Type B pancreatic cell (in vitro differentiated cells): ENCODE data around the gene CCDC32. TPM values are rescaled to one million over a fixed set of nuclear protein-coding genes. Genes with fewer than 3 reads are reported as not detected.

ENCODE experiments used
- DNase-seq: peaks from one replicate; pipeline ENCODE4 v3.0.0; 2021; ENCODE audit warnings: mixed read lengths; ENCODE audit not compliant: unreplicated experiment; ENCODE audit errors: extremely low spot score
- H3K27ac Mint-ChIP-seq: 2 replicates; pipeline ENCODE4 v1.8.0; 2021; ENCODE audit warnings: mild to moderate bottlenecking, mixed read lengths
- H3K27me3 Mint-ChIP-seq: 2 replicates; pipeline ENCODE4 v1.8.0; 2021; ENCODE audit warnings: mixed read lengths
- H3K36me3 Mint-ChIP-seq: 2 replicates; pipeline ENCODE4 v1.8.0; 2021; ENCODE audit warnings: mixed read lengths
- H3K4me1 Mint-ChIP-seq: one replicate; pipeline ENCODE4 v1.8.0; 2021; ENCODE audit warnings: mixed read lengths; ENCODE audit not compliant: unreplicated experiment
- H3K4me3 Mint-ChIP-seq: 2 replicates; pipeline ENCODE4 v1.8.0; 2021; ENCODE audit warnings: mild to moderate bottlenecking, mixed read lengths
- H3K9me3 Mint-ChIP-seq: 2 replicates; pipeline ENCODE4 v1.8.0; 2021; ENCODE audit warnings: mixed read lengths
- CTCF ChIP-seq: fragments of 200-600 bp; sonication (generic); conservative IDR thresholded peaks from 2 replicates; pipeline ENCODE4 v1.5.0; 2021; ENCODE audit warnings: antibody characterized with exemption, mild to moderate bottlenecking
- total RNA-seq: library from RNA; stranded (reverse); gene quantifications from 2 replicates; pipeline ENCODE4 v1.2.1, GENCODE V29; 2021; ENCODE audit warnings: low replicate concordance

The CCDC32 gene
- total RNA-seq, 1 donor from 2014 or later = 18.4 TPM

GRCh38 chr15:40555876-40556275 lies 9.0 kb downstream of the CCDC32 start:
- no peak overlapping the region for H3K27ac Mint-ChIP-seq
- H3K4me3 Mint-ChIP-seq = no peak overlapping the region
- DNase-seq = no peak
- H3K27me3 Mint-ChIP-seq = no peaks in the 10 kb centered on the region
- peaks cover 28% of the 10 kb centered on the region for H3K4me1 Mint-ChIP-seq
- no peaks in the 10 kb centered on the region for H3K9me3 Mint-ChIP-seq
- H3K36me3 Mint-ChIP-seq = peaks cover 30% of the 10 kb centered on the region
- no peak for TF ChIP-seq CTCF

- H3K9me3 Mint-ChIP-seq = no peaks in the 10 kb centered on the region
- H3K4me3 Mint-ChIP-seq = no peak overlapping the region
- TF ChIP-seq CTCF = no peak
- no peaks in the 10 kb centered on the region for H3K27me3 Mint-ChIP-seq
- no peak for DNase-seq
- H3K4me1 Mint-ChIP-seq = peaks cover 27% of the 10 kb centered on the region
- no peak overlapping the region for H3K27ac Mint-ChIP-seq
- peaks cover 23% of the 10 kb centered on the region for H3K36me3 Mint-ChIP-seq
These were observed 10.7 kb downstream of the CCDC32 start for GRCh38 chr15:40554161-40554525.

- no peak for TF ChIP-seq CTCF
- Mint-ChIP-seq H3K27me3 (no peaks in the 10 kb centered on the region), H3K9me3 (no peaks in the 10 kb centered on the region), H3K36me3 (peaks cover 16% of the 10 kb centered on the region), H3K4me1 (peaks cover 13% of the 10 kb centered on the region), H3K4me3 (no peak overlapping the region), H3K27ac (no peak overlapping the region)
- DNase-seq = no peak
These were observed 14.4 kb downstream of the CCDC32 start for GRCh38 chr15:40550341-40551037.

GRCh38 chr15:40549894-40550293 lies 14.9 kb downstream of the CCDC32 start:
- no peak for TF ChIP-seq CTCF
- peaks cover 15% of the 10 kb centered on the region for H3K36me3 Mint-ChIP-seq

GRCh38 chr15:40548610-40549009 lies 16.2 kb downstream of the CCDC32 start:
- no peak for TF ChIP-seq CTCF
- Mint-ChIP-seq H3K9me3 (no peaks in the 10 kb centered on the region), H3K27me3 (no peaks in the 10 kb centered on the region), H3K4me3 (no peak overlapping the region), H3K27ac (no peak overlapping the region), H3K36me3 (peaks cover 15% of the 10 kb centered on the region), H3K4me1 (no peaks in the 10 kb centered on the region)
- DNase-seq = no peak

More at GRCh38 chr15:40549894-40550293, 14.9 kb downstream of the CCDC32 start:
- Mint-ChIP-seq H3K9me3 (no peaks in the 10 kb centered on the region), H3K27me3 (no peaks in the 10 kb centered on the region), H3K27ac (no peak overlapping the region), H3K4me3 (no peak overlapping the region), H3K4me1 (peaks cover 12% of the 10 kb centered on the region)
- no peak for DNase-seq
